ENCODE measurements around the gene MPHOSPH9. TPM values are rescaled to one million over a fixed set of nuclear protein-coding genes. Genes with fewer than 3 reads are reported as not detected.
A peak's percentile ranks its signal among the peaks of the same experiment; 100 is the strongest.

MPHOSPH9 gene
- total and polyA plus RNA-seq, 2 of the 13 experiments (the other 11 are each of a cell fraction or from before 2014, with no cell fraction given) = 20.3 to 63.4 TPM

- Histone ChIP-seq H3K9ac (ENCODE audit: insufficient read depth, low read depth, low read length) (peak overlapping the region; percentile 86), H3K9me3 (ENCODE audit: low read length) (no peaks in the 10 kb centered on the region), H2AFZ (ENCODE audit: low read length) (no peak overlapping the region), H3K27ac (ENCODE audit: extremely low read length, insufficient read depth, low read length) (peak overlapping the region; percentile 83), H3K79me2 (ENCODE audit: insufficient read depth, low read length) (peaks cover 38% of the 10 kb centered on the region), H4K20me1 (ENCODE audit: insufficient read depth, low read length) (no peaks in the 10 kb centered on the region), H3K4me3 (replicated peaks in 1 of 3; ENCODE audit: insufficient read depth in 1 of 3, low read depth in 2 of 3, low read length in 3 of 3) (peak overlapping the region; percentile 71 to 95 (median 81)), H3K27me3 (ENCODE audit: control insufficient read depth in 1 of 2, insufficient read depth in 2 of 2, low read length in 2 of 2) (no peaks in the 10 kb centered on the region; a peak in 1 of 5 replicates), H3K4me2 (ENCODE audit: low read depth, low read length) (peak overlapping the region; percentile 78), H3K4me1 (ENCODE audit: insufficient read depth, low read length) (peaks cover 23% of the 10 kb centered on the region), H3K36me3 (replicated peaks in 1 of 2; ENCODE audit: control insufficient read depth in 1 of 2, insufficient read depth in 2 of 2, low read length in 2 of 2) (peaks cover 17% of the 10 kb centered on the region in 2 experiments; a peak in 4 of 5 replicates)
- POLR2A ChIA-PET = interaction anchor here (1.3 to 4.6 kb wide), 3 partner anchors 12 to 113 kb away, joined by 3 to 18 read pairs (median 4); partner anchors contain the start of genes KMT5A, MPHOSPH9 and MTRFR
- intact Hi-C loops (cut with micrococcal nuclease; ENCODE audit: unreplicated experiment) (no loop called here), in situ Hi-C loops (cut with HindIII; ENCODE audit: extremely low pct_ligation_motif_present, low pct_unique_long_range_greater_than_20kb) (no loop called here)
- DNase-seq (ENCODE audit: low spot score) (peak; percentile 92), FAIRE-seq (peak; percentile 97), ATAC-seq (peak; percentile 10)
- CTCF ChIA-PET (ENCODE audit: low intra/inter-chr PET ratio, low total read pairs) = no interaction called here
- TSS peak; percentile 55 for BruUV-seq (replicated peaks)
- whole genome bisulfite sequencing (ENCODE audit: low lambda C conversion rate) = under 1% methylated on average over 17 of the region's 51 CpGs
- TF ChIP-seq HMG20B (CRISPR knock-in tag; conservative IDR thresholded peaks at IDR 0.05) = no peak
- no peak for TF ChIP-seq ZNF577 (CRISPR knock-in tag; IDR thresholded peaks at IDR 0.05; ENCODE audit: borderline replicate concordance, low read depth)
- no peak for TF ChIP-seq ZNF512 (CRISPR knock-in tag; IDR thresholded peaks at IDR 0.05)
- no peak for TF ChIP-seq ZNF446 (CRISPR knock-in tag; IDR thresholded peaks at IDR 0.05)
- peak; percentile 89; the same call in 1 of the 2 replicates for TF ChIP-seq RFXAP (CRISPR knock-in tag; IDR thresholded peaks at IDR 0.05; ENCODE audit: borderline replicate concordance)
- TF ChIP-seq SOX13 (IDR thresholded peaks at IDR 0.05) = no peak
- TF ChIP-seq SOX13 (CRISPR knock-in tag; conservative IDR thresholded peaks at IDR 0.05 in 1 of 2, IDR thresholded peaks at IDR 0.05 in 1 of 2) = peak in 1 of 2 experiments; percentile 69; a peak in 2 of 4 replicates
- TF ChIP-seq SMARCC2 (IDR thresholded peaks at IDR 0.05) = no peak
- TF ChIP-seq ZNF530 (CRISPR knock-in tag; IDR thresholded peaks at IDR 0.05; ENCODE audit: low read depth) = no peak
- TF ChIP-seq ZMYM3 (CRISPR knock-in tag; IDR thresholded peaks at IDR 0.05) = peak; percentile 42; the same call in 1 of the 2 replicates
- no peak for TF ChIP-seq THAP7 (CRISPR knock-in tag; IDR thresholded peaks at IDR 0.05)
- TF ChIP-seq CREB3 (CRISPR knock-in tag; IDR thresholded peaks at IDR 0.05) = no peak
- TF ChIP-seq ARID5B (CRISPR knock-in tag; IDR thresholded peaks at IDR 0.05) = peak; percentile 52; the same call in 1 of the 2 replicates
- no peak for TF ChIP-seq HNF1B (CRISPR knock-in tag; IDR thresholded peaks at IDR 0.05)
Observed at GRCh38 chr12:123270214-123271000, 37.5 kb upstream of the MPHOSPH9 start.
